Stimulated activated CD4-positive, alpha-beta T cell treated with anti-CD3 and anti-CD28 coated beads, TNF-alpha, amount 100 ng/mL, for 4 hours (primary cell): Measurements from ENCODE around the gene ZNF595.
"Not testable (repeated sequence)": the region's sequence is repeated elsewhere in the genome, so short reads cannot be mapped to it uniquely, and the experiment has no call there.

ENCODE experiments used
- DNase-seq, 3 experiments: peaks; one replicate each; pipeline ENCODE4 v3.0.0-alpha.2; 2020; ENCODE audit warnings: low read depth in 3 of 3

Gene ZNF595

DNA sequence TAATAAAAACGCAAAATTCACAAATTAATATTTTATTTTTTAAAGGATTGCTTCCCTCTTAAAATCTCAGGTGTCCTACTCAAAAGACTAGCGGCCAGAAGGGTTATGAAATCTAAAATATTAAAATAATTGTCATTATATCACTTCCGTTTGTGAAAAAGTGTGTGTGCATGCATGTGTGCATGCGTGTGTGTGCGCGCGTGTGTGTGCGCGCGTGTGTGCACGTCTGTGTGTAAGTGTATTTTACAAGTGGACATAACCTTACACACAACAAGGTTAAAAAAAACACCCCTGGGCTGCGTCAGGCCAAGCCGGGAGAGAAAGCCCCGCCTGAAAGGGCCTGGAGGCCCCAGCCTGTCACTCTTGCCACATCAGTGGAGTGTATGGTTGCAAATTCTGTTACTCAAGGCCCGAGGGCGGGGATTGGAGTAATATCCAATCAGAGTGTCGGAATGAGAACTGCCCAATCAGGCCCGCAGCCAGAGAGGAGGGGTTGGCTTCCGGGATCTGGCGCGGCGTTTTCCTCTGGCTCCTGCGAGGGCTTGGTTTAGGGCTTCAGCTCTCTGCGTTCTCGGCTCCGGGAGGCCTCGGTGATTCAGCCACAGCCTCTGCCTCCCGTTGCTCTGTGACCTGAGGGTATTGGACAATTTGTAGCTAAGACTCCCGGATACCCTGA lies at the start of gene ZNF595:
ZNF595 (plus strand) TSS at position 518 of the 676 bp plus-strand sequence. CDS start 168 bp downstream, outside the sequence.
- not testable (repeated sequence) for DNase-seq

GRCh38 chr4:9937-10870 lies 42.9 kb upstream of the ZNF595 start:
- not testable (repeated sequence) for DNase-seq

- DNase-seq, result not testable (repeated sequence)
Observed at GRCh38 chr4:11095-11815, 41.9 kb upstream of the ZNF595 start.

GRCh38 chr4:11816-12417 lies 41.2 kb upstream of the ZNF595 start:
- not testable (repeated sequence) for DNase-seq

- not testable (repeated sequence) for DNase-seq
Observed at GRCh38 chr4:18128-18527, 35.0 kb upstream of the ZNF595 start.

DNA sequence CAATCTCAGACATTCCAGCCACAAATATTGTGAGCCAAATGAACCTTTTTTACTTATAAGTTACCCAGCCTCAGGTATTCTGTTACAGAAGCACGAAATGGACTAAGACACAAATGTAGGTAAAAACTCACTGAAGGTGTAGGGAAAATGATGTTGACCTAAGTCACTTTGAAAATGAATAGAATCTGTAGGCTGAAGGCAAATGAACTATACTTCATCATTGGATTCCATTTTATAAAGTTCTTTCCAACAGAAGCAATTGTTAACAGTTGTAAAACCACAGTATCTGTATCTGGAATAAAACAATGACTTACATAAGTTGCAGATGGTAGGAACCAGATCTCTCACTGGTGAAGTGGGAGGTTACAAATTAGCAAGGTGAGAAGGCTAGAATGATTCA lies 34.5 kb upstream of the ZNF595 start:
- not testable (repeated sequence) for DNase-seq

DNA sequence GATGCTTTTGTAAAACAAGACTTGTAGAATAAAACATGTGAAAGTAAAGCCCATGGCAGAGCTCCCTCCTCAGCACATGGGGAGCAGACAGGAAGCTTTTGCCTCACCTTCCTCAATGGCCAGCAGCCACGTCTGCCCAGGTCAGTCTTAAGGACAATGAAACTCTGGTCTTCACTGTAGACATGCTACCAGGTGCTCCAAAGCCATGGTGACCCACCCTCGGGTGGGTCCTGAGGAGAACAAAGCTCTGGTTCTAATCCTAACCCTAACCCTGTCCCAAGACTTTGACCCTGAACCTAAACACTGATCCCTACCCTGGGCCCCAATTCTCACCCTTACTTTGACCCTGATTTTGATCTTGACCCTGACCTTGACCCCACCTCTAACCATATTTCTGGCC lies 30.2 kb upstream of the ZNF595 start:
- DNase-seq, result not testable (repeated sequence)

GRCh38 chr4:24359-24758 lies 28.8 kb upstream of the ZNF595 start:
- DNase-seq, result not testable (repeated sequence)

DNA sequence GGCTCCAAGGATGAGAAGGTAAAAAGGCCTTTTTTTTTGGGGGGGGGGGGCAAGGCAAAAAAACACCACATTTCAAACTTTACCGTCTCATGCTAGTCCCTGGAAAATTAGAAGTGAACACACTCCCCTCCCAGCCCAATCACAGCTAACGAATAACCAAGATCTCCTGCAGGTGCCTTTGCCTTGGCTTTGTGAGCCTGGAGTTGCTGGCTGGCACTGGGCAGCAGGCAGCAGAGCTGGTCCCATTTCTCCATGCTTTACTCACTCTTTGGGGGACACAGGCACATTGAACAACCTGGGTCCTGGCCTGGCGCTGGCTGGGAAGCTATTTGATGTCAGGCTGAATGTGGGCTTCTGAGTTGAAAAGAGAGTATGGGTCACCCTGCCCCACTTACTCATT lies 25.6 kb upstream of the ZNF595 start:
- DNase-seq, result not testable (repeated sequence)

DNA sequence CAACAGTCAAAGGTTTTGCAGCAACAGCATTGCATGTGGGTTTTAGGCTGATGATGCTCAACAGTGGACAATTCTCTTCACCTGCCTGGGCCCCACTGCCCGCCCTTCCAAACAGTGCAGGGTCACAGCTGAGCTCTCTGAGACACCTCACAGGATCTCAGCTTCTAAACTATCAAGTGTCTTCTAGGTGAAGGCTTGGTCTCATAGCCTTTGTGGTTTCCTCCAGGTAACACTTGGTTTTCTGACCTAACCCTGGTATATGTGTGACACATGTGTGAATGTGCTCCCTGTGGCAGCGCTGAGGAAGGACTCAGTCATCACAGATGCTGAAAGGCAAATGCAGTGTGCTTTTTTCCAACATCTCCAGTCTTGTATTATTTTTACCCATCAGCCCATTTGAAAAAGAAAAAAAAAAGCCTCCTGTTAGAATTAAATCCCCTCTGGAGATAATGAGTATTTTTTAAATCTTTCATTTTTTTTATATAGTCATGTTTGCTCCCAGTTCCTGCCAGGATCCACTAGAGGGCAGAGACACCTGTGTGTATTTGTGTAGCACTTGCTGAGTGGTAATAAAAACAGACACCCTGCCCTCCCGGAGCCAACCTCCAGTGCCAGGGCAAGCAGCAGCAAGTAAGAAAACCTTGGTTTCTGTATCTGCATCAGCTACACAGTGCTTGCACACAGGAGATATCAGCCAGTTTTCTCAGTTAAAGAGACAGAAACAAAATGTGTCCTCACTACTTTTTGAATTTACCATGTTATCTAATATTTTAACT lies 24.2 kb upstream of the ZNF595 start:
- DNase-seq, result not testable (repeated sequence)

GRCh38 chr4:33314-33713 lies 19.8 kb upstream of the ZNF595 start:
- not testable (repeated sequence) for DNase-seq

DNA sequence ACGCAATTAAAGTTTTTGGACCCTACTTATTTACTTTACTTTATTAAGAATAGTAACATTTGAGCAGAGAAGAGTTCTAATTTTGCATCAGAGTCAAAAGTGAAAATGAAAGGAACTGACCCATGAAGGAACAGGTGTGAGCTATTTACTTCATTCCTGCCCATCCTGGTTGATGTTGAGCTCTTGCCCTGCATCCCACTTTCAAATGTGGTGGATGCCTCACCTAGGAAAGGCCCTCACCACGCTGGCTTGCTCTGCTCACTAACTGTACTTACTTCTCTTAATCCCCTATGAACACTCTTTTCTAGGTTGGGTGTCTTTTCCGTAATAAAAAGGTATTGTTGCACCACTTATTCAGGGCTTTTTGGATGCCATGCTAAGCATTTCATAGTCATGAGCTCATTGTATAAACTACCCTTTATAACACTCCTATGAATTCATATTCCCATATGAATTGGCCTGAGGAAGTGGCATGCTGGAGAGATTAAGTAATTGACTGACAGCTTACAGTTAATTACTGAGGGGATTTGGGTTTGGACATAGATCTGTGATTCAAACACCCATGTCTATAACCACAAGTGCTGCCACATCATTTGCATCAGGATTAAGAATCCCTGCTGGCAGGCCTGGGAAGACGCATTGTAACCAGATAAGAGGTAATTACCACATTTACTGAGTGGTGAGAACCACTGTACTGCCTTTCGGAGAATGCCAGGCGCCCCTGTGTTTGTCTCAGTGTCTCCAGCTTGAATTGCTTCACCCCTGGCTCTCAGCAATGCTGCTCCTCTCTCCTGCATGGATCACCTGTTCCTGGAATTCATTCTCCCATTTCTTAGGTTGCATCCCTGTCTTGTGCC lies 16.3 kb upstream of the ZNF595 start:
- DNase-seq, result not testable (repeated sequence)

GRCh38 chr4:38202-38601 lies 14.9 kb upstream of the ZNF595 start:
- not testable (repeated sequence) for DNase-seq

DNA sequence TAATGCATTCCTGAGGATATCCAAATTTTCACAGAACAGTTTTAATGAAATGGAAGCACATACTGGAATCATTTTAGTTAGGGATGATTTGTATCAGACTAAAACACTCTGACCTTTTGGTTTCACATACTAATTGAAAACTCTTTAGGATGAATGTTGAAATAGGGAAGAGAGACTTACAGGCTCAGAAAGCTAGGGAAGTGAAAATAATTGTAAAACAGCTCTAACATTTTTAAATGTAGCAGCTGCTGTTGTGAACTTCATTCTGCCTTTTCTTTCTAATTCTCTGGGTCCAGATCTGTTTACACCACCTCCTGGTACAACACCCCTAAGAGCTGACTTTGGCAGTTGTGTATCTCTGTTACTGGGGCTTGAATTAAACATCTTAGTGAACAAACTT lies 9.7 kb upstream of the ZNF595 start:
- not testable (repeated sequence) for DNase-seq

- not testable (repeated sequence) for DNase-seq
Observed at GRCh38 chr4:51253-51652, 1.9 kb upstream of the ZNF595 start.

DNA sequence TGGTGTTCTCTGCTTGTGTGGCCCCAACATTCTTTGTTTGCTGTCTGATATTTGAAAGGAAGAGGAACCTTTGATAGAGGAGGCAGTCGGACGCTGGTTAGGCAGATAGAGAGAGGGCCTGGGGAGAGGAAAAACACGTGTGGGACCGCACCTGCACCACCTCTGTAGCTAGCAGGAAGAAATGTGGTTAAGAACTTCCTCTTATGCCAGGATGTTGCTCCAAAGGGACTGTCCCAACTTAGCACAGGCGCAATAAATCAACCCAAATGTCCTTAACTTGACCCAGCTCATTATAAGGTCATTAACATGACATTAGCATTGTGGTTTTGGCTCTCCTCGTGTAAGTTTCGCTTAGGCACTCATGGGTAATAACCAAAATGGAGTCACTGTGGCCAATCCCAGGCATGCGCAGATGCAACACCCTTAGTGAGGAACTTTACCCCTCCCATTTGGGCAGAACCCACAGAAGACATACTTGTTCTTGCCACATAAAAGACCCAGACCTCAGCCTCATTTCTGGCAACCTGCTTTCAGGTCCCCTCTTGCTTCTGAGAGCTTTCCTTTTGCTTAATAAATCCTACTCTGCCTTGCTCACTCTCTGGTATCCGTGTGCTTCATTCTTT lies 1.4 kb upstream of the ZNF595 start:
- DNase-seq, result not testable (repeated sequence)

DNA sequence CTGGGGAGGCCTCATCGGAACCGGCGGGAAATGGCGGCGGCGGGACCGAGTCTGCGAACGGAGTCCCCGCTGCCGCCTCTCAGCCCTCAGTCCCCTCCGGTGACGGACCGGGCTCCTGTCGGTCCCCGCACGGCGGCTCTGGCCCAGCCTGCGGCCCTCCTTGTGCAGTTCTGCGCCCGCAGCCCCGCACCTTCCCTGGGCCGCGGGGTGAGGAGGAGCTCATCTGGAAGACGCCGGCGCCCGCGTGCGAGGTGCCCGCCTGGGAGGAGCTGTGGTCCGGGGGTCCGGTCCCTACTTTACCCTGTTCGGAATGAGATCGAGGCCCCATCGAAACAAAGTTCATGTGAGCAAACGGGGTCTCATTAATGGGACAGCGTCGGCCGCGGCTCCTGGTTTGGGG lies 400 bp downstream of the ZNF595 start:
- DNase-seq, result not testable (repeated sequence)

DNA sequence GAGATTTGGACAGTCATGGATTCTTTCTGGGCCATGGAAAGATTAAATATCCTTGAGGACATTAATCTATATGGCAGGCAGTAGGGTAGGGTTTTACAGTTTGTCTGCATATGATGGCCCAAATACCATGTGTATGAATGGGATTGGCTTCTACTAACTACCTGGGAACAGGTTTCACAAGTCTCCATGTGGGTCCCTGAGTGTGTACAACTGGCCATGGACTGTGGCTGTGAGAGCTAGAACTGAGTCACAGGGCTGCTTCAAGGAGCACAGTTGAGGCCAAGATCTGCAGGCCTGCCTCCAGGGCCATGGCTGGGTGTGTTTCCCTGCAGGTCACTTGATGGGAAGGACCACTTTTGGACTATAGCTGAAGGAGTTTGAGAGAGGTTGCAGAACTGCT lies 11.6 kb downstream of the ZNF595 start:
- DNase-seq, result not testable (repeated sequence)

GRCh38 chr4:71830-72229 lies 18.7 kb downstream of the ZNF595 start:
- no peak for DNase-seq
